ENCODE measurements around the gene GNG8.

The GNG8 gene

GRCh38 chr19:46635920-46636761 is at the start of gene GNG8:
Gene GNG8, minus strand, starts transcription at chr19:46636202. Its CDS starts 1,520 bp downstream, at chr19:46634682.
- H3K36me3 ChIP-seq (ENCODE audit: insufficient read depth, low read length) = no peaks in the 10 kb centered on the region
- H3K9me3 ChIP-seq (ENCODE audit: control insufficient read depth, insufficient read depth, low read length) = no peaks in the 10 kb centered on the region
- H3K4me1 ChIP-seq (ENCODE audit: insufficient read depth, low read length) = peaks cover 23% of the 10 kb centered on the region
- peak within 1 kb of the TSS; percentile 55; the same call in 1 of the 2 replicates for H3K9ac ChIP-seq (ENCODE audit: low read depth, low read length)

- Histone ChIP-seq H3K36me3 (ENCODE audit: insufficient read depth, low read length) (peaks cover 11% of the 10 kb centered on the region), H3K4me1 (ENCODE audit: insufficient read depth, low read length) (no peaks in the 10 kb centered on the region), H3K9me3 (ENCODE audit: control insufficient read depth, insufficient read depth, low read length) (no peaks in the 10 kb centered on the region), H3K9ac (ENCODE audit: low read depth, low read length) (no peak overlapping the region)
Measured at GRCh38 chr19:46685189-46685588, 49.2 kb upstream of the GNG8 start.

GRCh38 chr19:46678110-46678732 is 42.2 kb upstream of the GNG8 start:
- peaks cover 4% of the 10 kb centered on the region for H3K36me3 ChIP-seq (ENCODE audit: insufficient read depth, low read length)

GRCh38 chr19:46674416-46675178 is 38.6 kb upstream of the GNG8 start:
- Histone ChIP-seq H3K36me3 (ENCODE audit: insufficient read depth, low read length) (peaks cover 4% of the 10 kb centered on the region), H3K9me3 (ENCODE audit: control insufficient read depth, insufficient read depth, low read length) (no peaks in the 10 kb centered on the region; the same call in 1 of the 2 replicates), H3K4me1 (ENCODE audit: insufficient read depth, low read length) (peaks cover 5% of the 10 kb centered on the region; the same call in 1 of the 2 replicates)

More at GRCh38 chr19:46678110-46678732, 42.2 kb upstream of the GNG8 start:
- Histone ChIP-seq H3K9me3 (ENCODE audit: control insufficient read depth, insufficient read depth, low read length) (no peaks in the 10 kb centered on the region), H3K9ac (ENCODE audit: low read depth, low read length) (no peak overlapping the region), H3K4me1 (ENCODE audit: insufficient read depth, low read length) (peaks cover 5% of the 10 kb centered on the region; the same call in 1 of the 2 replicates)

GRCh38 chr19:46670813-46671212 is 34.8 kb upstream of the GNG8 start:
- Histone ChIP-seq H3K9me3 (ENCODE audit: control insufficient read depth, insufficient read depth, low read length) (no peaks in the 10 kb centered on the region; the same call in 1 of the 2 replicates), H3K36me3 (ENCODE audit: insufficient read depth, low read length) (no peaks in the 10 kb centered on the region; the same call in none of the 2 replicates), H3K4me1 (ENCODE audit: insufficient read depth, low read length) (no peaks in the 10 kb centered on the region)

More at GRCh38 chr19:46674416-46675178, 38.6 kb upstream of the GNG8 start:
- H3K9ac ChIP-seq (ENCODE audit: low read depth, low read length) = no peak overlapping the region

GRCh38 chr19:46668662-46669061 is 32.7 kb upstream of the GNG8 start:
- Histone ChIP-seq H3K36me3 (ENCODE audit: insufficient read depth, low read length) (no peaks in the 10 kb centered on the region; the same call in none of the 2 replicates), H3K9ac (ENCODE audit: low read depth, low read length) (no peak overlapping the region), H3K9me3 (ENCODE audit: control insufficient read depth, insufficient read depth, low read length) (no peaks in the 10 kb centered on the region; the same call in 1 of the 2 replicates), H3K4me1 (ENCODE audit: insufficient read depth, low read length) (no peaks in the 10 kb centered on the region)

More at GRCh38 chr19:46670813-46671212, 34.8 kb upstream of the GNG8 start:
- H3K9ac ChIP-seq (ENCODE audit: low read depth, low read length) = no peak overlapping the region

- Histone ChIP-seq H3K36me3 (ENCODE audit: insufficient read depth, low read length) (no peaks in the 10 kb centered on the region; the same call in 1 of the 2 replicates), H3K4me1 (ENCODE audit: insufficient read depth, low read length) (no peaks in the 10 kb centered on the region), H3K9ac (ENCODE audit: low read depth, low read length) (no peak overlapping the region), H3K9me3 (ENCODE audit: control insufficient read depth, insufficient read depth, low read length) (no peaks in the 10 kb centered on the region)
Measured at GRCh38 chr19:46665072-46665471, 29.1 kb upstream of the GNG8 start.

- no peaks in the 10 kb centered on the region for H3K36me3 ChIP-seq (ENCODE audit: insufficient read depth, low read length)
- peak overlapping the region; percentile 45; the same call in 1 of the 2 replicates for H3K9ac ChIP-seq (ENCODE audit: low read depth, low read length)
- no peaks in the 10 kb centered on the region for H3K9me3 ChIP-seq (ENCODE audit: control insufficient read depth, insufficient read depth, low read length)
- H3K4me1 ChIP-seq (ENCODE audit: insufficient read depth, low read length) = no peaks in the 10 kb centered on the region
Measured at GRCh38 chr19:46661735-46662592, 26.0 kb upstream of the GNG8 start.

GRCh38 chr19:46661020-46661731 is 25.2 kb upstream of the GNG8 start, which contains the start of gene DACT3:
Gene DACT3, minus strand, starts transcription at chr19:46661182. Its CDS starts 118 bp downstream, at chr19:46661064.
- Histone ChIP-seq H3K36me3 (ENCODE audit: insufficient read depth, low read length) (no peaks in the 10 kb centered on the region), H3K4me1 (ENCODE audit: insufficient read depth, low read length) (no peaks in the 10 kb centered on the region), H3K9ac (ENCODE audit: low read depth, low read length) (peak within 1 kb of the TSS; percentile 63; the same call in 1 of the 2 replicates), H3K9me3 (ENCODE audit: control insufficient read depth, insufficient read depth, low read length) (no peaks in the 10 kb centered on the region)

- Histone ChIP-seq H3K9me3 (ENCODE audit: control insufficient read depth, insufficient read depth, low read length) (no peaks in the 10 kb centered on the region), H3K9ac (ENCODE audit: low read depth, low read length) (peak overlapping the region; percentile 63; the same call in 1 of the 2 replicates), H3K4me1 (ENCODE audit: insufficient read depth, low read length) (no peaks in the 10 kb centered on the region), H3K36me3 (ENCODE audit: insufficient read depth, low read length) (no peaks in the 10 kb centered on the region)
Measured at GRCh38 chr19:46660551-46661019, 24.6 kb upstream of the GNG8 start.

- no peaks in the 10 kb centered on the region for H3K36me3 ChIP-seq (ENCODE audit: insufficient read depth, low read length)
- H3K4me1 ChIP-seq (ENCODE audit: insufficient read depth, low read length) = peaks cover 1% of the 10 kb centered on the region; the same call in 1 of the 2 replicates
- H3K9me3 ChIP-seq (ENCODE audit: control insufficient read depth, insufficient read depth, low read length) = no peaks in the 10 kb centered on the region
- H3K9ac ChIP-seq (ENCODE audit: low read depth, low read length) = peak overlapping the region; percentile 63; the same call in 1 of the 2 replicates
Measured at GRCh38 chr19:46660008-46660517, 24.1 kb upstream of the GNG8 start.

- H3K9me3 ChIP-seq (ENCODE audit: control insufficient read depth, insufficient read depth, low read length) = no peaks in the 10 kb centered on the region
Measured at GRCh38 chr19:46659151-46660007, 23.4 kb upstream of the GNG8 start.

More at GRCh38 chr19:46659151-46660007, 23.4 kb upstream of the GNG8 start:
- Histone ChIP-seq H3K4me1 (ENCODE audit: insufficient read depth, low read length) (peaks cover 7% of the 10 kb centered on the region; the same call in 1 of the 2 replicates), H3K9ac (ENCODE audit: low read depth, low read length) (peak overlapping the region; percentile 63; the same call in 1 of the 2 replicates), H3K36me3 (ENCODE audit: insufficient read depth, low read length) (no peaks in the 10 kb centered on the region)

All from ES-I3 (cell line).